ENCODE measurements around the gene ENDOG. TPM values are rescaled to one million over a fixed set of nuclear protein-coding genes. Genes with fewer than 3 reads are reported as not detected.
A peak's percentile ranks its signal among the peaks of the same experiment; 100 is the strongest.
"Not testable (repeated sequence)": the region's sequence is repeated elsewhere in the genome, so short reads cannot be mapped to it uniquely, and the experiment has no call there.

ENDOG gene
- total RNA-seq, 1 experiment from 2014 or later, result 17.6 TPM

- H3K4me2 ChIP-seq (ENCODE audit: low read depth, low read length, poor library complexity, severe bottlenecking); H4K20me1 ChIP-seq (ENCODE audit: insufficient read depth, low read depth, low read length); DNase-seq; H3K9ac ChIP-seq (ENCODE audit: low read length); H3K4me3 ChIP-seq (ENCODE audit: low read length); H3K27ac ChIP-seq (ENCODE audit: low read length); H3K79me2 ChIP-seq (ENCODE audit: low read length); H3K9me2 ChIP-seq (replicated peaks; ENCODE audit: insufficient read depth, low read length); H3K9me3 ChIP-seq (ENCODE audit: low read length); H2AFZ ChIP-seq (ENCODE audit: low read length); H3K27me3 ChIP-seq (ENCODE audit: low read length); H3K36me3 ChIP-seq (ENCODE audit: insufficient read depth, low read length): not testable (repeated sequence)
- peaks cover 11% of the 10 kb centered on the region for H3K4me1 ChIP-seq (ENCODE audit: low read length)
Observed at GRCh38 chr9:128780093-128780492, 38.2 kb upstream of the ENDOG start.

- no peak for DNase-seq
- Histone ChIP-seq H3K4me2 (ENCODE audit: low read depth, low read length, poor library complexity, severe bottlenecking) (no peak overlapping the region), H3K79me2 (ENCODE audit: low read length) (no peaks in the 10 kb centered on the region), H3K9ac (ENCODE audit: low read length) (no peak overlapping the region), H4K20me1 (ENCODE audit: insufficient read depth, low read depth, low read length) (no peaks in the 10 kb centered on the region), H3K9me2 (replicated peaks; ENCODE audit: insufficient read depth, low read length) (no peaks in the 10 kb centered on the region), H2AFZ (ENCODE audit: low read length) (no peak overlapping the region), H3K27me3 (ENCODE audit: low read length) (no peaks in the 10 kb centered on the region), H3K4me3 (ENCODE audit: low read length) (no peak overlapping the region), H3K4me1 (ENCODE audit: low read length) (peaks cover 11% of the 10 kb centered on the region), H3K9me3 (ENCODE audit: low read length) (no peaks in the 10 kb centered on the region), H3K36me3 (ENCODE audit: insufficient read depth, low read length) (no peaks in the 10 kb centered on the region), H3K27ac (ENCODE audit: low read length) (no peak overlapping the region)
Observed at GRCh38 chr9:128781187-128782070, 36.9 kb upstream of the ENDOG start.

GRCh38 chr9:128782669-128783068, 35.6 kb upstream of the ENDOG start:
- Histone ChIP-seq H3K36me3 (ENCODE audit: insufficient read depth, low read length) (no peaks in the 10 kb centered on the region), H3K4me2 (ENCODE audit: low read depth, low read length, poor library complexity, severe bottlenecking) (no peak overlapping the region)

GRCh38 chr9:128785427-128785826, 32.9 kb upstream of the ENDOG start:
- Histone ChIP-seq H3K27ac (ENCODE audit: low read length) (no peak overlapping the region), H3K79me2 (ENCODE audit: low read length) (peaks cover 22% of the 10 kb centered on the region), H3K9me3 (ENCODE audit: low read length) (no peaks in the 10 kb centered on the region), H3K9me2 (replicated peaks; ENCODE audit: insufficient read depth, low read length) (no peaks in the 10 kb centered on the region), H3K9ac (ENCODE audit: low read length) (no peak overlapping the region), H3K4me2 (ENCODE audit: low read depth, low read length, poor library complexity, severe bottlenecking) (no peak overlapping the region), H2AFZ (ENCODE audit: low read length) (no peak overlapping the region), H3K36me3 (ENCODE audit: insufficient read depth, low read length) (no peaks in the 10 kb centered on the region), H4K20me1 (ENCODE audit: insufficient read depth, low read depth, low read length) (no peaks in the 10 kb centered on the region), H3K4me3 (ENCODE audit: low read length) (no peak overlapping the region), H3K4me1 (ENCODE audit: low read length) (peaks cover 23% of the 10 kb centered on the region), H3K27me3 (ENCODE audit: low read length) (no peaks in the 10 kb centered on the region)
- DNase-seq, result no peak

More at GRCh38 chr9:128782669-128783068, 35.6 kb upstream of the ENDOG start:
- Histone ChIP-seq H3K27me3 (ENCODE audit: low read length) (no peaks in the 10 kb centered on the region), H3K9me2 (replicated peaks; ENCODE audit: insufficient read depth, low read length) (no peaks in the 10 kb centered on the region), H3K9ac (ENCODE audit: low read length) (no peak overlapping the region), H3K9me3 (ENCODE audit: low read length) (no peaks in the 10 kb centered on the region), H3K79me2 (ENCODE audit: low read length) (peaks cover 6% of the 10 kb centered on the region), H3K27ac (ENCODE audit: low read length) (no peak overlapping the region), H3K4me1 (ENCODE audit: low read length) (peaks cover 14% of the 10 kb centered on the region), H2AFZ (ENCODE audit: low read length) (no peak overlapping the region), H4K20me1 (ENCODE audit: insufficient read depth, low read depth, low read length) (no peaks in the 10 kb centered on the region), H3K4me3 (ENCODE audit: low read length) (no peak overlapping the region)
- no peak for DNase-seq

GRCh38 chr9:128786681-128787601, 31.4 kb upstream of the ENDOG start, which contains the start of gene TBC1D13:
Gene TBC1D13 (plus strand): TSS chr9:128787253. CDS start chr9:128787354, 101 bp downstream.
- H3K27ac ChIP-seq (ENCODE audit: low read length), result peak within 1 kb of the TSS; percentile 16; the same call in 1 of the 2 replicates
- peak within 1 kb of the TSS; percentile 76 for H3K4me3 ChIP-seq (ENCODE audit: low read length)
- H4K20me1 ChIP-seq (ENCODE audit: insufficient read depth, low read depth, low read length), result no peaks in the 10 kb centered on the region
- no peaks in the 10 kb centered on the region for H3K9me3 ChIP-seq (ENCODE audit: low read length)
- H3K9me2 ChIP-seq (replicated peaks; ENCODE audit: insufficient read depth, low read length), result no peaks in the 10 kb centered on the region
- peak; percentile 96 for DNase-seq
- H3K4me1 ChIP-seq (ENCODE audit: low read length), result peaks cover 23% of the 10 kb centered on the region
- H3K9ac ChIP-seq (ENCODE audit: low read length), result peak within 1 kb of the TSS; percentile 96
- H3K36me3 ChIP-seq (ENCODE audit: insufficient read depth, low read length), result no peaks in the 10 kb centered on the region
- peak within 1 kb of the TSS; percentile 89 for H3K4me2 ChIP-seq (ENCODE audit: low read depth, low read length, poor library complexity, severe bottlenecking)
- no peaks in the 10 kb centered on the region for H3K27me3 ChIP-seq (ENCODE audit: low read length)
- H3K79me2 ChIP-seq (ENCODE audit: low read length), result peaks cover 22% of the 10 kb centered on the region
- H2AFZ ChIP-seq (ENCODE audit: low read length), result peak within 1 kb of the TSS; percentile 99

- Histone ChIP-seq H3K9ac (ENCODE audit: low read length) (peak overlapping the region; percentile 96), H4K20me1 (ENCODE audit: insufficient read depth, low read depth, low read length) (no peaks in the 10 kb centered on the region), H3K4me3 (ENCODE audit: low read length) (peak overlapping the region; percentile 76), H3K27me3 (ENCODE audit: low read length) (no peaks in the 10 kb centered on the region), H3K4me2 (ENCODE audit: low read depth, low read length, poor library complexity, severe bottlenecking) (peak overlapping the region; percentile 89), H3K27ac (ENCODE audit: low read length) (peak overlapping the region; percentile 16; the same call in 1 of the 2 replicates), H3K4me1 (ENCODE audit: low read length) (peaks cover 23% of the 10 kb centered on the region), H3K9me3 (ENCODE audit: low read length) (no peaks in the 10 kb centered on the region), H3K9me2 (replicated peaks; ENCODE audit: insufficient read depth, low read length) (no peaks in the 10 kb centered on the region), H3K36me3 (ENCODE audit: insufficient read depth, low read length) (0 out of 2 replicates have a peak, but pooled peaks cover 2% of the 10 kb centered on the region), H2AFZ (ENCODE audit: low read length) (no peak overlapping the region), H3K79me2 (ENCODE audit: low read length) (peaks cover 22% of the 10 kb centered on the region)
- DNase-seq, result peak; percentile 48
Observed at GRCh38 chr9:128787659-128788058, 30.6 kb upstream of the ENDOG start.

GRCh38 chr9:128788445-128788844, 29.9 kb upstream of the ENDOG start:
- H3K9me2 ChIP-seq (replicated peaks; ENCODE audit: insufficient read depth, low read length), result no peaks in the 10 kb centered on the region
- peak overlapping the region; percentile 76 for H3K4me3 ChIP-seq (ENCODE audit: low read length)
- 0 out of 2 replicates have a peak, but pooled peaks cover 3% of the 10 kb centered on the region for H3K36me3 ChIP-seq (ENCODE audit: insufficient read depth, low read length)
- no peaks in the 10 kb centered on the region for H3K9me3 ChIP-seq (ENCODE audit: low read length)
- DNase-seq, result no peak
- H3K4me1 ChIP-seq (ENCODE audit: low read length), result peaks cover 20% of the 10 kb centered on the region
- no peak overlapping the region for H3K27ac ChIP-seq (ENCODE audit: low read length)
- H3K79me2 ChIP-seq (ENCODE audit: low read length), result peaks cover 22% of the 10 kb centered on the region
- H4K20me1 ChIP-seq (ENCODE audit: insufficient read depth, low read depth, low read length), result no peaks in the 10 kb centered on the region
- H2AFZ ChIP-seq (ENCODE audit: low read length), result no peak overlapping the region
- H3K27me3 ChIP-seq (ENCODE audit: low read length), result no peaks in the 10 kb centered on the region
- H3K4me2 ChIP-seq (ENCODE audit: low read depth, low read length, poor library complexity, severe bottlenecking), result peak overlapping the region; percentile 89
- H3K9ac ChIP-seq (ENCODE audit: low read length), result peak overlapping the region; percentile 96

GRCh38 chr9:128790536-128790935, 27.8 kb upstream of the ENDOG start:
- H3K9me2 ChIP-seq (replicated peaks; ENCODE audit: insufficient read depth, low read length), result no peaks in the 10 kb centered on the region
- H3K79me2 ChIP-seq (ENCODE audit: low read length), result peaks cover 22% of the 10 kb centered on the region
- DNase-seq, result no peak
- no peaks in the 10 kb centered on the region for H3K27me3 ChIP-seq (ENCODE audit: low read length)
- no peak overlapping the region for H3K27ac ChIP-seq (ENCODE audit: low read length)
- H4K20me1 ChIP-seq (ENCODE audit: insufficient read depth, low read depth, low read length), result no peaks in the 10 kb centered on the region
- H2AFZ ChIP-seq (ENCODE audit: low read length), result no peak overlapping the region
- peaks cover 6% of the 10 kb centered on the region; the same call in 1 of the 2 replicates for H3K36me3 ChIP-seq (ENCODE audit: insufficient read depth, low read length)
- H3K4me1 ChIP-seq (ENCODE audit: low read length), result peaks cover 16% of the 10 kb centered on the region
- no peak overlapping the region for H3K9ac ChIP-seq (ENCODE audit: low read length)
- H3K4me3 ChIP-seq (ENCODE audit: low read length), result no peak overlapping the region
- no peak overlapping the region for H3K4me2 ChIP-seq (ENCODE audit: low read depth, low read length, poor library complexity, severe bottlenecking)
- no peaks in the 10 kb centered on the region for H3K9me3 ChIP-seq (ENCODE audit: low read length)
